IPS DF 4.7 (cell line): ENCODE results near the gene KIF11.
"Not testable (repeated sequence)": the region's sequence is repeated elsewhere in the genome, so short reads cannot be mapped to it uniquely, and the experiment has no call there.

Experiments
- DNase-seq: peaks from one replicate; pipeline ENCODE4 v3.0.0-alpha.2; 2013; ENCODE audit warnings: low spot score; ENCODE audit errors: extremely low read depth

Gene KIF11

DNA sequence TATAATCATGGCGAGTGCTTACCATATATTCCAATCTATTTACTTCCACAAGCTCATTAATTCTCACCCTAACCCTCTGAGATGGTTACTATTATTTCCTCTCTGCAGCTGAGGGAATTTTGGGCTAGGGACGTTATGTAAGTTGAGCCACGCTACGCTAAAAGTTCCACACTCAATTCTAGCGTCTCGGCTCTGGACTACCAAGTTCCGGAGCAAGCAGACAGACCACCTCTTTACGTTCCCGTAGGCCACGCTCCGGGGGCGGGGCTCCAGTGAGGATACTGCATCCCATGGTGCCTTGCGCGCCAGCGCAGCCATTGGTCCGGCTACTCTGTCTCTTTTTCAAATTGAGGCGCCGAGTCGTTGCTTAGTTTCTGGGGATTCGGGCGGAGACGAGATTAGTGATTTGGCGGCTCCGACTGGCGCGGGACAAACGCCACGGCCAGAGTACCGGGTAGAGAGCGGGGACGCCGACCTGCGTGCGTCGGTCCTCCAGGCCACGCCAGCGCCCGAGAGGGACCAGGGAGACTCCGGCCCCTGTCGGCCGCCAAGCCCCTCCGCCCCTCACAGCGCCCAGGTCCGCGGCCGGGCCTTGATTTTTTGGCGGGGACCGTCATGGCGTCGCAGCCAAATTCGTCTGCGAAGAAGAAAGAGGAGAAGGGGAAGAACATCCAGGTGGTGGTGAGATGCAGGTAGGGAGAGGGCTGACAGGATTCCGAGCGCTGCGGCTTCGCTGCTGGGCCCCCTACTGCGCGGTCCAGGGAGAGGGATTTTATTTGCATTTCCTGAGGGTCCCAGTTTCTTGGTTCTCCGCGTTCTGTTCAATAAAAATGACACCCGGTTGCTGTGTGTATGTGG, at the start of gene KIF11:
Gene KIF11 (plus strand): TSS at position 370 of the 858 bp plus-strand sequence. CDS start 246 bp downstream, at position 616.
- peak; percentile 87 for DNase-seq

DNA sequence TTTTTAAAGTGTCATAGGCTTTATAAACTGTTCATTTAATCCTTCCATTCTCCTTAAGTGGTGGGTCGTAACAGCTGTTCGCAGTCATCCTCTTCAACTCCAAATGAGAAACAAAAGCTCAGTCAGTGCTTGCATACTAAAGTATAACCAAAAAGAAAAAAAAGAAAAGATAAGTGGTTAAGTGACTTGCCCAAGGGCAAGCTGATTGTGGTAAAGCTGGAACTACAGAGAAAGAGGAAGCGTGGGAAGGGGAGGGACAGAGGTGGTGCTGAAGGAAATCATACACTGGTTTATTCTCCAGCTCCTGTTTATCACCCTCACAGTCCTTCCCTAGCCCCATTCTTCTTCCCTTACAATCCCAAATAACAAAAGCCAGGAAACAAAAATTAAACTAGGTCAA, 48.6 kb upstream of the KIF11 start:
- no peak for DNase-seq

DNA sequence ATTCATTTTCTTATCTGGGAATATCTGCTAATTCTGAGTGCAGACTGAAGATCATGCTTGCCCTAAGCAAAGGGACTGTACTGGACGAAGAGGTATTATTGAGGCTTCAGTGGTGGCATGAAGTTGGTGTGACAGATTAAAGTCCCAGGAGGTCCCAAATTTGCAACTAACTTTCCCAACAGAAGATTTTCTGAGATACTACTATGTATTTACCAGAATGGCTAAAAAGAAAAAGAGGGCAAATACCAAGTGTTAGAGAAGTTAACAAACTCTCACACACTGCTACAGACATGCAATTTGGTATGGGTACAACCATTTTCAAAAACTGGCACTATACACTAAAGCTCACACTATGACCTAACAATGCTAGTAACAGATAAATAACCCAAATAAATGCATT, 47.4 kb upstream of the KIF11 start:
- DNase-seq = no peak

DNA sequence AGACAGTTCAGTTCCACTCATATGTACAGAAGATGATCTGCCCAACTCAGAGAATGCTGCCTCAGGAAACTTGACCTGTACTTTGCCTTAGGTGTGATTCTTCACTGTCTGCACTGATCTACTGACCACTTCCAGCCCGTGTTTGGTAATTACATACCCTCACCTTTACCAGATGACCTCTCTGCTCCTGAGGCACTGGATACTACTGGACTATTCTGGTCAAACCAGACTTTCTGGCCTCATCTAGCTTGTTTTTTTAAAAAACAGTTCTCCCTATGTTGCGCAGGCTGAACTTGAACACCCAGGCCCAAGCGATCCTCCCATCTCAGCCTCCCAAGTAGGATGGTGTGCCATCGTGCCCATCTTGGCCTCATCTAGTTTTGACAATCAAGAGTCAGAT, 45.3 kb upstream of the KIF11 start:
- no peak for DNase-seq

DNA sequence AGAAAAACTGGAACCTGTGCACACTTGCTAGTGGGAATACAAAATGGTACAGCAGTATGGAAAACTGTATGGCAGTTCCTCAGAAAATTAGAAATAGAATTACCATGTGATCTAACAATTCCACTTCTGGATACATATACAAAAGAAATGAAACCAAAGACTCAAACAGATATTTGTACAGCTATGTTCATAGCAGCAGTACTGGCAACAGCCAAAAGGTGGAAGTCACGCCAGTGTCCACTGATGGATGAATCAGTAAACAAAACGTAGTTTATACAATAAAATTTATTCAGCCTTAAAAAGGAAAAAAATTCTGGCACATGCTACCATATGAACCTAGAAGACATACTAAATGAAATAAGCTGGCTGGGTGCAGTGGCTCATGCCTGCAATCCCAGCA, 42.0 kb upstream of the KIF11 start:
- DNase-seq = no peak

DNA sequence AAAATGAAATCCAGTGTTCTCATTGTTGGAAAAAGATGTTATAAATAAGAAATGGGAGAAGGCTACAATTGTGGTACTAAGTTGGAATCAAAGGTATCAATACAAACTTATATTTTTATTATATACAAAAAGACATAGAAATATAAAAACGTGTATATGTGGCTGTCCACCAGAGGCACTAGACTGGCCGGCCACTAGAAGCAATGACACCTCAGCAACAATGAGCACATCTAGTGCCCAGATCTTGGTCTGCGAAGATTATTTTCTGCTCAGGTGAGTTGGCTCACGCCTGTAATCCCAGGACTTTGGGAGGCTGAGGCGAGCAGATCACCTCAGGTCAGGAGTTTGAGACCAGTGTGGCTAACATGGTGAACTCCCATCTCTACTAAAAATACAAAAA, 40.6 kb upstream of the KIF11 start:
- DNase-seq = no peak

DNA sequence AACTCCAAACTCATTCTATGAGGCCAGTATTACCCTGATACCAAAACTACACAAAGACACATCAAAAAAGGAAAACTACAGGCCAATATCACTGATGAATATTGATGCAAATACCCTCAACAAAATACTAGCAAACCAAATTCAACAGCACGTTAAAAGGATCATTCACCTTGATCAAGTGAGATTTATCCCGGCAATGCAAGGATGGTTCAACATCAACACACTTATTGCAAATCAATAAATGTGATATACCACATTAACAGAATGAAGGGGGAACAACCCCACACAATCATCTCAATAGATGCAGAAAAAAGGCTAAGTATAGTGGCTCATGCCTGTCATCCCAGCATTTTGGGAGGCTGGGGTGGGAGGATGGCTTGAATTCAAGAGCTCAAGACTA, 39.0 kb upstream of the KIF11 start:
- DNase-seq = no peak

DNA sequence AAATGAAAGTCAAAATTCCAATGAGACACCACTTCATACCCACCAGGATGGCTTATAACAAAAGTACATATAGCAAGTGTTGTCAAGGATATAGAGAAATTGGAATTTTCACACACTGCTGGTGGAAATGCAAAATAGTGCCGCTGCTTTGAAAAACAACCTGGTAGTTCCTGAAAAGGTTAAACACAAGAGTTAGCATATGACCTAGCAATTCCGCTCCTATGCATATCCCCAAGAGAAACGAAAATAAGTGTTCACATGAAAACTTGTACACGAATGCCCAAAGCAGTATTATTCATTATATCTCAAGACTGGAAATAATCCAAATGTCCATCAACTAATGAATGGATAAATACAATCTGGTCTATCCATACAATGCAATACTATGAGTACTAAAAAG, 33.9 kb upstream of the KIF11 start:
- no peak for DNase-seq

DNA sequence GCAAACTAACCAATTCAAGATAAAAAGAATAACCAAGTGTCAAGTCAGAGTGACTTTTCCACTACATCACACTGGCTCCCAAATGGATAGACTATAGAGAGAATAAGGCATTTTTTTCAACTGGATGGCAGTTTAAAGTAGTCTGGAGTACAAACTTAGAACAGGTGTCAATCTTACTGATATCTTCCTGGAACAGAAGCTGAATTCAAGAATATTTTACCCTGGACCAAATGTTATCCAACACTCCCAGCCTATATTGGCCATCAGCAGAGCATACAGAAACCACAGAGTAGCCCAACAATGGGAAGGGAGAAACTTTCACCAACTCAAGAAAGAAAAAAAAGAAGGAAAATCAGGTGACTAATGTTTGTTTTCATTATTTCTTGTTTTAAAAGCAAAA, 30.5 kb upstream of the KIF11 start:
- no peak for DNase-seq

DNA sequence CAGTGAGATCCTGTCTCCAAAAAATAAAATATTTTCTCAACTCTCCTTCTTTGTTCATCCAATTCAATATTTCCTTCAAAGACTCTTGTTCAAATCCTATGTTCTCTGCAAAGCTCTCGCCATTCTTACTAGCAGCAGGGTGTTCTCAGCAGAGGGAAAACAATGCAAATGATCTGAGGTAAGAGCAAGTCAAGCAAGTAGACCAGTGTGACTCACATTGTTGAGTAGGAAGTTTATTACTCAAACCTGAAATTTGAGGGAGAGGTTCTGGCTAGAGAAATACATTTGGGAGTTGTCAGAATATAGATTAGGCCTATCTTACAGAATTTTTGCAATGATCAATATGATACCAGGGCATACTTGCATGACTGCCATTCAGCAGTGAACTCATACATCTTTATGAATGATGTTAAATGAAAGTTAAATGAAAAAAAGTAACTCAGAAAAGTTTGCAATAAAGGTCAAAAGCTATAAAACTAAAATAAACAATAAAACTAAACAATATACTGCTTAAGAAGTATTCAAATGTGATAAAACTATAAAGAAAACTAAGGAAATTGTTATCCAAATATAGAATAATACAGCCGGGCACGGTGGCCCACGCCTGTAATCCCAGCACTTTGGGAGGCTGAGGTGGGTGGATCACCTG, 24.9 kb upstream of the KIF11 start:
- DNase-seq = no peak

DNA sequence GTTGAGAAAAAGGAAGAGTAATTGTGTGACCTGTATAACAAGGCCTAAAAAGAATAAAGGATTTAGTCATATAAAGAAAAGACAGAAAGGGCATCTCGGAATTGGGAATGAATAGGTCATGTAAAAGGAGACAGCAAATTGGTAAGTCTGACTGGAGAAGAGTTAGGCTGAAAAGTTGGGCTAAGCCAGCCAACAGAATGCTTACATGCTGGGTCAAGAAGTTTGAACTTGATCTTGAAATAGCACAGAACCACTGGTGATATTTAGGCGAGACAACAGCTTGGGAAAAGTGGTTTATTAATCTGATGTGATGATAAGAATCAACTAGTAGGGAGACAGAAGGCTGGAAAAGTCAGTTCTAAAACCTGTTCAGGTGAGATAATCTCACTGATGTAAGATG, 23.9 kb upstream of the KIF11 start:
- DNase-seq = no peak

DNA sequence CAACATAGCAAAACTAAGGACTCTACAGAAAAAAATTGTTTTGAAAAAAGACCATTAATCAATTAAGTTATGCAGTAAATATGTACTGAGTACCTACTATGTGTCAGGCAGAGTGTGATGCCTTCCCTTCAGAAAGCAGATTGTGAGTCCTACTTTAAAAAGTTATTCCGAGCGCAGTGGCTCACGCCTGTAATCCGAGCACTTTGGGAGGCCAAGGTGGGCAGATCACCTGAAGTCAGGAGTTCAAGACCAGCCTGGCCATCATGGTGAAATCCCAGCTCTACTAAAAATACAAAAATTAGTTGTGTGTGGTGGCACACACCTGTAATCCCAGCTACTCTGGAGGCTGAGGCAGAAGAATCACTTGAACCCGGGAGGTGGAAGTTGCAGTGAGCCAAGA, 23.3 kb upstream of the KIF11 start:
- DNase-seq = not testable (repeated sequence)

DNA sequence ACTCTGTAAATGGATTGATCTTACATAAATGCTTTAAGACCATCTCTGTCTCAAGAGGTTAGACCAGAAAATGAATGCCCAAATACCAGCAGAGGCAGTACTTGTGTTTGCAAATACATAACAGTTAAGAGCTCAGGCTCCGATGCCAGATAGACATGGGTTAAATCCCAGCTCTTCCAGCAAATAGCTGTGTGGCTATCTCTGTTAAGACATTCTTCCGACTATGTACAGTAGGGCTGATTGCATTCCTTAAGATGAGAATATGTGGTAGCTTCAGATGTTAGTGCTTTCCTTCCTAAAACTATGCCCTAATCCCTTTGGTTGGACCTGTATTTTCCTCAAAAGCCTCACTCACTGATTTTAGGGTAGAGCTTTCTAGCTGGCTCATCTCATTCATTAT, 21.3 kb upstream of the KIF11 start:
- DNase-seq = no peak

DNA sequence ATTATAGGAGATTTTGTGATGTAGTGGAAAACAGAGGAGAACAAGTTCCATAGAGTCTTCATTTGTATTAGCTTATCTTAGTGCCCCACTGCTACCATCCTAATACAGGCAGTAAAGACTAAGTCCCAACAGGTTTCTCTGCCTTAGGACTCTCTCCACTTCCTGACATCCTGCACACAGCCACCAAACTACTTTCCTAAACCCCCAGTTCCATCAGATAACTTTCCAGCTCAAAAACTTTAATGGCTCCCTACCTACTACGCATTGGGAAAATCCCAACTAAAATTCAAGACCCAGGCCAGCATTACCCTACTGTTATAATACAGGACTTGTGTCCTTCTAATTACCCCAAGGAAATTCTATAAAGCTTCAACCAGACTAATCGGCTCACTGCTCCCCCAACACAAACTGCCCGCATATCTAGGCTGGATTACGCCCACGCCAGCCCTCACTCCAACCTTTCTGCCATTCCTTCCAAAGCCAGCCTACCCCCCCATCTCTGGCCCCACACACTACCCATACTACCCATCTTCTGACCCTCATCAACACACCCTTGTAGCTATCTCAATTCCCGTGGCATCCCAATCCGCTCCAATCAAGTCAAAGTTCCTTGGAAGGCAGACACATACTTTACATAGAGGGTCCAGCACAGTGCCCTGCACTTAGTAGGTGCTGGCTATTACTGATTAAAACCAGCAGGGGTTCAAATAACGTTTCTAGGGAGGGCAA, 20.4 kb upstream of the KIF11 start:
- no peak for DNase-seq

DNA sequence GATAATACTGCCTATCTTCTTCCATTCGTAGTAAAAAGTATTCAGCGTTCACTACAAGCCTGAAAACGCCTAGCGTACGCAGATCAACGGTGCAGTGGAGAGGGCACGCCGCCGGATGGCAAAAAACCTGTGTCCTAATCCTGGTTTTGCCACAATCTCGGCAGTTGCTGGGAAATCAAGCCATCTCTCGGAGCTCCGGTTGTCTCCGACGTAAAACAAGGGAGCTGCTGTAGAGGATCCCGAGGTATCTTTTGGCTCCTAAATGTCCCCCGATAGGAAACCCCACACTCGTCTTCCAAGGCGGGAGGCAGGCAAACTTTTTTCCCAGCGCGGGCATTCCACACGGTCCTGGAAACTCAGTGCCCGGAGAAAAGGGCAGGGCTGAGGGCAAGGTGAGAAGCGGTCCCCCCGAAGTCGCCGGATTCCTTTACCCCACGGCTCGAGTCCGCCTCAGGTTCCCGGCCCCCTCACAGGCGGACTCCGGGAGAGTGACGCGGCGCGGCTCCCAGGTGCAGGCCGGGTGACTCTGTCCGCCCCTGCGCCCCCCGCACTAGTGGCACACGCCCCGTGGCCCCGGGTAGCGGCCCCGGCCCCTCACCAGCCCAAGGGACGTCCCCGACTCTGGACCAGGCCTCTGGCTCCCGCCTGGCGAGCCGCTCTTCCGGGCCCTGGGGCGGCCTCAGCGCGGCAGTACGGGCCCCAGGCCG, 19.7 kb upstream of the KIF11 start:
- DNase-seq = no peak

DNA sequence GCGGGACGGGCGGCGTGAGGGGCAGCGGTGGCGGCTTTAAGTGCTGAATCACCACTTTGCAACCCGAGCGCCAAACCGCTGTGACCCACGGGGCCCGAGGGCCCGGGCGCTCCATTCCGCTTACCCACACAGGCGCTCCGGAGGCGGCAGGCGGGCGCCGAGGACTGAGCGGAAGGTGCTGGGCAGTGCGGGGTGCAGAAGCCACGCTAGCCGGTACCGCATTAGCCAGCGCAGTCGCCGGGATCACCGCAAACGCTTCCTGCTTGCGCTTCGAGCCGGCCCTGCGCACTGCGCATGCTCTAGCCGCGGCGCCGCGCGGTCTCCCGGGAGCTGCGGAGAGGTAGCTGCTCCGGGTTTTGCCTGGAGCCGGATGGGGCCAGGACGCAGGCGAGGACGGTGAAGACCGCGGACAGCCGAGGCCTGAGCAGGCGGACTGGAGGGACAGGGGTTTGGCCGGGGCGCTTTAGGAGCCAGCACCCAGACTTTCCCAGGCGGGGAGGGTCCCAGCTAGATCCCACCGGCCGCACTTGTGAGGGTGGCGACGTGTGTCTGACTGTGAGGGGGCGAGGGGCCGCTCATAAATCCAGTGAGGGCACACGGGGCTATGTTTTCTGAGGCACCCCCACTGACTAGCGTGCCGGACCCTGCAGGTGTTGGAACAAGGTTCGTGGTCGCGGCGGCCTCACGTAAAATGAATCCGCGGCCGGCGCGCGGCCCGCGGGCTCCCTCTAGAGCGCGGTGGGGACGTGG, 19.0 kb upstream of the KIF11 start, which contains the start of gene IDE:
Gene IDE (minus strand): TSS at position 296 of the 750 bp plus-strand sequence. CDS start 74 bp downstream, at position 222.
- no peak for DNase-seq

DNA sequence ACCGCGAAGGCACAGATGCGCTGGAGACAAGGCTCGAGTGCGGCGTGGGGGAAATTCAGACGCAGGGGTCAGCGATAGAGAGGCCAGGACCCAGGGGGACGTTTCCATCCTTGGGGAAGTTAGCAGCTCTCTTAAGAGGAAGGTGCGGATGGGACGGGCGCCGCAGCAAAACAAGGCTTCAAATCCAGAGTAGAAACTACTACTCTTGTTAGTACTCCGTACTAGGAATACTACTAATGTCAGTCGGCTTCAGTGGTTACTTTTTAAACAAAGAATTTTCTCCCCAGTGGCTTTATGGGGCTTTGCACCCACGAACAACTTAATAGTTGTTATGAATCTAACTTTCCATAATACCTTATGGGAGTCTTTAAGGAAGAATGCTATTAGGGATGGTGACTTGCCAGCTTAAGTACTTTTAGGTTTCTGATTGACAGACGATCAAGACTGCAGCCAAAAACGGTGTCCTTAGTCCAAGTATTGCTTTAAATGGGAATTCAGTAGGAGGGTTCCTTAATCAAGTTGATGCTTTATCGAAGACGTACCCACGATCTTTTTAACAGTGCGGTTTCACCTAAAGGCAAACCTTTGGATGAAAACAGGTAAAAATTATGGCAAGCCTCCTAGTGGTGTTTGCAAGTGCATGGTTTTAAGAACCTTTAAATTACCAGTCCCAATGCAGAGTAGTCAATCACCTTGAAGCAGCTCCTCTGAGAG, 18.2 kb upstream of the KIF11 start:
- no peak for DNase-seq

DNA sequence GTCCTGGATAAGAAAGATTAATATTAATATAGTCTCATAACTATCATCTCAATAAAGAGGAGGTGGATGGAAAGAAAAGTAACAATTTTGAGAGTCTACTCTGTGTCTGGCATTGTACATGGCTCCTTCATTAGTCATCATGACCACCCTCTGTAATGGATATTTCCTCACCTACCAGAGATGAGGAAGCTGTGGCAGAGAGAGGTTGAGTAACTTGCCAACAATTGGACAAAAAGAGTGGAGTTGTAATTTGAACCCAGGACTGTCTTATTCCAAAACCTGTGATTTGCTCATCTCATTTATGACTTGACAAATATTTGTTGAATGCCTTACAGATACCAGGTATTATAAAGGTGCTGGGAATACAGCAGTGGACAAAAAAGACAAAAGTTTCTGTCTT, 17.0 kb upstream of the KIF11 start:
- DNase-seq = no peak

DNA sequence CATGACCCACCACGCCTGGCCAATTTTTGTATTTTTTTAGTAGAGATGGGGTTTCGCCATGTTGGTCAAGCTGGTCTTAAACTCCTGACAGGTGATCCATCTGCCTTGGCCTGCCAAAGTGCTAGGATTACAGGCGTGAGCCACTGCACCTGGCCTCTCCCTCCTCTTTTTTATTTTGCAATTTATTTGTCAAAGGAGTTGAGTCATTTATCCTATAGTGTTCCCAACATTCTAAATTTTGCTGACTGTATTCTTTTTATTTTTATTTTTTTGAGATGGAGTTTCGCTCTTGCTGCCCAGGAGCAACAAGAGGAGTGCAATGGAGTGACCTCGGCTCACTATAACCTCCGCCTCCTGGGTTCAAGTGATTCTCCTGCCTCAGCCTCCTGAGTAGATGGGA, 10.6 kb upstream of the KIF11 start:
- not testable (repeated sequence) for DNase-seq
